Psoas muscle (tissue), 8 donors: ENCODE measurements around the gene GDF9. TPM values are rescaled to one million over a fixed set of nuclear protein-coding genes. Genes with fewer than 3 reads are reported as not detected.

Experiments
- ATAC-seq, 4 donors: fragments of 200-7000 bp; cut with Tn5 transposase; one replicate each; pipeline ENCODE4 v1.9.1; 2020; ENCODE audit warnings: moderate library complexity in 3 of 4, mild to moderate bottlenecking in 2 of 4
- DNase-seq, 2 donors: peaks; one replicate each; pipeline ENCODE4 v3.0.0-alpha.2; 2020
- H3K27ac ChIP-seq: fragments of 200-600 bp; one replicate; pipeline ENCODE4 v1.8.0; 2022
- H3K27me3 ChIP-seq, 3 donors: fragments of 200-600 bp in 1 of 3; one replicate each; pipeline versions ENCODE4 v1.6.1 to v1.8.0; 2013 to 2022; ENCODE audit warnings: low read length in 2 of 3, mild to moderate bottlenecking in 2 of 3, moderate library complexity in 1 of 3; ENCODE audit not compliant: insufficient read depth in 3 of 3
- H3K36me3 ChIP-seq, 2 donors: fragments of 200-600 bp in 1 of 2; one replicate each; pipeline versions ENCODE4 v1.6.1 to v1.8.0; 2013 to 2022; ENCODE audit warnings: low read depth in 1 of 2, mild to moderate bottlenecking in 1 of 2, moderate library complexity in 1 of 2; ENCODE audit not compliant: insufficient read depth in 1 of 2
- H3K4me1 ChIP-seq: fragments of 200-600 bp; one replicate; pipeline ENCODE4 v1.8.0; 2022
- H3K4me3 ChIP-seq: fragments of 200-600 bp; one replicate; pipeline ENCODE4 v1.8.0; 2022; ENCODE audit warnings: mild to moderate bottlenecking
- H3K9me3 ChIP-seq: fragments of 200-600 bp; one replicate; pipeline ENCODE4 v1.8.0; 2022
- WGBS, 3 donors: extraction: QIAGEN DNeasy Blood & Tissue Kit; methylation state at CpG; one replicate each; pipeline versions ENCODE4 v1.1.6 to v1.1.7; 2013; 5-methylcytosine and 5-hydroxymethylcytosine counted together
- intact Hi-C, 2 donors: fragments of 100-400 bp; cut with DNase I; formaldehyde crosslinking; loops; one replicate each; pipeline versions ENCODE4 v1.11.0 to v1.14.2; 2022
- polyA plus RNA-seq, 3 donors: library from polyadenylated mRNA; stranded (reverse); fragments of 200-250 nt; gene quantifications; one replicate each; pipeline ENCODE4 v1.2.3, GENCODE V29; 2013
- total RNA-seq, 4 donors: library from RNA; stranded (reverse); fragmentation: NEBNext Ultra II Directional in 2 of 4; extraction: Animal tissue kit (Norgen Biotek cat#: 25700) in 2 of 4; gene quantifications; one replicate each; pipeline versions ENCODE4 v1.2.1 to v1.2.4, GENCODE V29; 2021 to 2023
- TF ChIP-seq, protein P1 (sequence below): fragments of 200-600 bp; IDR thresholded peaks from one replicate; pipeline ENCODE4 v1.8.0; 2022; ENCODE audit warnings: antibody characterized with exemption
- donor health status: healthy with polysubstance abuse.
- donor health status: DM: no; HTN: no; CAD: no; lungs with moderate emphysema.
- donor health status: Bipolar disorder and iron deficiency.
- donor health status: healthy.
- donor health status: DM: yes; HTN: yes; CAD: no.
- donor health status: DM: no; HTN: no; CAD: no.
- donor health status: DM: no; HTN: no; CAD: no.
- donor health status: DM: yes; HTN: yes; CAD: no.

Gene GDF9
- total and polyA plus RNA-seq, 7 donors: 0.07 to 1.2 (median 0.65) TPM

DNA sequence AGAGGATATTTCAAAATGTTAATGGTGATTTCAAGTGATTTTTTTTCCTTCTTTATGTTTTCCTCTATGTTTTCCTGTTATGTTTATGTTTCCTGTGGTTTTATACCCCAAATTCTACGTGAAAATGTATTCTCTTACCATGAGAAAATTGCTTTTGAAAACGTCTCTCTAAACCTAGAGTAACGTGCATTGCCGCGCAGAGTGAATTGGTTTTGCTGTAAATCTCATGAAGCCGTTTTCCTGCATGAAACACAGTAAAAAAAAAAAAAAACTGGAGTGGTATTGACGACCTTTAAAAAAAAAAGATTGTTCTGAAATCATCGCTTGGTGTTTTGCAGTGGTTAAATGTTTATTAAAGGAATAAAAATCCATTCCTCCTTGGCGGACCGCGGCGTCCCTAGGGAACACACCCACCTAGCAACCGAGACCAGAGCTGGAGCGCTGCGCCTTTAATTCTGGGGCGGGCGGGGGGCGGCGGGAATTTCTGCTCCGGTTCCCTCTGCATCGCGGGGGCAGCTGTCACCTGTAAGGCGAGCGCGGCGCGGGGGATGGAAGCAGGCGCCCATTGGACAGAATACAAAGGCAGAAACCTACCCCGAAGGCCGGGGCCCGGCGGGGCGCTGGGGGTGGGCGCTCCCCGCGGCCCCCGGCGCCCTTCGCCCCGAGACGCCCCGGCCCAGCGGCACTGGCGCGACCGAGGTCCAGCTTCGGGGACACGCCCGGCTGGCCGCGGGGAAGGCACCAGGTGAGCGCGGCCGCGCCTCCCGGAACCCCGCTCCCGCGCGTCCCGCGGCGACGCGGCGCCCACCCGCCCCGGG is 53.3 kb downstream of the GDF9 start, which contains the start of gene SOWAHA:
Gene SOWAHA (plus strand): TSS at position 522 of the 818 bp plus-strand sequence. CDS start 320 bp downstream, outside the sequence.
- H3K4me3 ChIP-seq: peak within 1 kb of the TSS; percentile 54
- 4 to 6% (median 4%) methylated on average over 35 to 68 of the region's 68 CpGs for WGBS, 3 donors
- TF ChIP-seq, protein P1, sequence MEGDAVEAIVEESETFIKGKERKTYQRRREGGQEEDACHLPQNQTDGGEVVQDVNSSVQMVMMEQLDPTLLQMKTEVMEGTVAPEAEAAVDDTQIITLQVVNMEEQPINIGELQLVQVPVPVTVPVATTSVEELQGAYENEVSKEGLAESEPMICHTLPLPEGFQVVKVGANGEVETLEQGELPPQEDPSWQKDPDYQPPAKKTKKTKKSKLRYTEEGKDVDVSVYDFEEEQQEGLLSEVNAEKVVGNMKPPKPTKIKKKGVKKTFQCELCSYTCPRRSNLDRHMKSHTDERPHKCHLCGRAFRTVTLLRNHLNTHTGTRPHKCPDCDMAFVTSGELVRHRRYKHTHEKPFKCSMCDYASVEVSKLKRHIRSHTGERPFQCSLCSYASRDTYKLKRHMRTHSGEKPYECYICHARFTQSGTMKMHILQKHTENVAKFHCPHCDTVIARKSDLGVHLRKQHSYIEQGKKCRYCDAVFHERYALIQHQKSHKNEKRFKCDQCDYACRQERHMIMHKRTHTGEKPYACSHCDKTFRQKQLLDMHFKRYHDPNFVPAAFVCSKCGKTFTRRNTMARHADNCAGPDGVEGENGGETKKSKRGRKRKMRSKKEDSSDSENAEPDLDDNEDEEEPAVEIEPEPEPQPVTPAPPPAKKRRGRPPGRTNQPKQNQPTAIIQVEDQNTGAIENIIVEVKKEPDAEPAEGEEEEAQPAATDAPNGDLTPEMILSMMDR: no peak
- no peaks in the 10 kb centered on the region for H3K36me3 ChIP-seq
- no peak for DNase-seq
- peaks cover 2% of the 10 kb centered on the region for H3K4me1 ChIP-seq
- intact Hi-C loops: no loop called here
- ATAC-seq: no peak
- peaks cover 0 to 60% (median 14%) of the 10 kb centered on the region in 3 donors for H3K27me3 ChIP-seq
- H3K27ac ChIP-seq: no peak within 1 kb of the TSS
- no peaks in the 10 kb centered on the region for H3K9me3 ChIP-seq

DNA sequence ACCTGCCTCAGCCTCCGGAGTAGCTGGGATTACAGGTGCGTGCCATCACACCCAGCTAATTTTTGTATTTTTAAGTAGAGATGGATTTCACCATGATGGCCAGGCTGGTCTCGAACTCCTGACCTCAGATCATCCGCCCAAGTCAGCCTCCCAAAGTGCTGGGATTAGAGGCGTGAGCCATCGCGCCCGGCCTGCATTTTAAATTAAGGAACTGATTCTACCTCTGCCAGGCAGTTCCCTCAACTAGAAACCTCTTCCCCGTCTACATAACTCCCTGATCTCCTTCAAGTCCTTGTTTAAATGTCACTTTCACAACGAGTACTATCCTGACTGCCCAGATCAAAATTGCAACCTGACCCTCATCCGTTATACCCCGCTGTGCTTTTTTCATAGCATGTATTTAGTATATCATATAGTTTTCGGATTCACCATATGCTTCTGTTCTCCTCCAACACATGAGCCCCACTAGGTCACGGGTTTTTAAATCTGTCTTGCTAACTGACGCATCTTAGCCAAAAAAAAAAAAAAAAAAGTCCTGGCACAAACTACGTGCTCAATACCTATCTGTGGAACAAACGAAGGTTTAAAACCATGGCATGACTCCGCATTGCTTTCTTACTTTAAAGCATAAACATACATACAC is 54.0 kb downstream of the GDF9 start:
- TF ChIP-seq, protein P1: no peak
- no peak overlapping the region for H3K27ac ChIP-seq
- peaks cover 2% of the 10 kb centered on the region for H3K4me1 ChIP-seq
- H3K27me3 ChIP-seq: peaks cover 0 to 63% (median 14%) of the 10 kb centered on the region in 3 donors
- ATAC-seq (no peak), DNase-seq (no peak)
- WGBS, 3 donors: 56 to 67% (median 62%) methylated on average over 18 of the region's 18 CpGs
- H3K36me3 ChIP-seq: no peaks in the 10 kb centered on the region
- no peaks in the 10 kb centered on the region for H3K9me3 ChIP-seq
- no peak overlapping the region for H3K4me3 ChIP-seq
- intact Hi-C loops: no loop called here

Other genes with a start within 250 kb of the GDF9 start
- gene IL13, start 208.3 kb downstream of the GDF9 start, total RNA-seq: not detected
- not detected for gene IL13, start 208.3 kb downstream of the GDF9 start, polyA plus RNA-seq
- not detected for gene IL4, start 192.5 kb downstream of the GDF9 start, total RNA-seq
- not detected for gene IL4, start 192.5 kb downstream of the GDF9 start, polyA plus RNA-seq
- 1 to 10 TPM; 3.6 to 5.8 (median 4.8) TPM for gene KIF3A, start 128.9 kb downstream of the GDF9 start, total RNA-seq
- gene KIF3A, start 128.9 kb downstream of the GDF9 start, polyA plus RNA-seq: 1 to 10 TPM; 2.5 to 8.0 (median 2.9) TPM
- gene CCNI2, start 119.0 kb downstream of the GDF9 start, total RNA-seq: not detected
- gene CCNI2, start 119.0 kb downstream of the GDF9 start, polyA plus RNA-seq: not detected
- gene SEPTIN8, start 89.2 kb downstream of the GDF9 start, total RNA-seq: 10 to 100 TPM in 1 of 4 donors, 1 to 10 TPM in 3; 9.2 to 13.1 (median 9.6) TPM
- gene SEPTIN8, start 89.2 kb downstream of the GDF9 start, polyA plus RNA-seq: 1 to 10 TPM; 3.8 to 5.7 (median 4.4) TPM
- not detected for gene SOWAHA, start 53.2 kb downstream of the GDF9 start, total RNA-seq
- under 1 TPM in 2 of 3 donors, not detected in 1; 0.01 to 0.06 TPM for gene SOWAHA, start 53.2 kb downstream of the GDF9 start, polyA plus RNA-seq
- 1 to 10 TPM; 1.5 to 2.3 (median 1.9) TPM for gene SHROOM1, start 35.8 kb downstream of the GDF9 start, total RNA-seq
- 1 to 10 TPM in 2 of 3 donors, under 1 TPM in 1; 0.66 to 1.5 (median 1.1) TPM for gene SHROOM1, start 35.8 kb downstream of the GDF9 start, polyA plus RNA-seq
- 100 to 1,000 TPM; 696 to 985 (median 915) TPM for gene UQCRQ, start 173 bp upstream of the GDF9 start, total RNA-seq
- 100 to 1,000 TPM; 649 to 919 (median 760) TPM for gene UQCRQ, start 173 bp upstream of the GDF9 start, polyA plus RNA-seq
- gene LEAP2, start 7.2 kb upstream of the GDF9 start, total RNA-seq: 1 to 10 TPM in 1 of 4 donors, under 1 TPM in 3; 0.51 to 1.1 (median 0.76) TPM
- gene LEAP2, start 7.2 kb upstream of the GDF9 start, polyA plus RNA-seq: 1 to 10 TPM in 2 of 3 donors, under 1 TPM in 1; 0.70 to 2.7 (median 2.4) TPM
- gene AFF4, start 97.2 kb upstream of the GDF9 start, total RNA-seq: 10 to 100 TPM; 49.6 to 68.2 (median 58.9) TPM
- 10 to 100 TPM in 2 of 3 donors, 1 to 10 TPM in 1; 9.7 to 23.3 (median 10.0) TPM for gene AFF4, start 97.2 kb upstream of the GDF9 start, polyA plus RNA-seq
- 10 to 100 TPM; 19.6 to 26.7 (median 20.8) TPM for gene ZCCHC10, start 160.1 kb upstream of the GDF9 start, total RNA-seq
- gene ZCCHC10, start 160.1 kb upstream of the GDF9 start, polyA plus RNA-seq: 10 to 100 TPM; 13.6 to 32.5 (median 17.0) TPM
- 100 to 1,000 TPM; 108 to 154 (median 130) TPM for gene HSPA4, start 185.5 kb upstream of the GDF9 start, total RNA-seq
- 10 to 100 TPM; 41.2 to 86.8 (median 50.6) TPM for gene HSPA4, start 185.5 kb upstream of the GDF9 start, polyA plus RNA-seq